Keratinocyte (primary cell): ENCODE measurements around the gene CBY2. TPM values are rescaled to one million over a fixed set of nuclear protein-coding genes. Genes with fewer than 3 reads are reported as not detected.

ENCODE experiments used
- DNase-seq: peaks from one replicate; pipeline ENCODE4 v3.0.0-alpha.2; 2011; ENCODE audit warnings: low read depth, missing footprints, low spot score
- FAIRE-seq: peaks from 2 replicates; lab custom pipeline; 2011; peaks lifted over from hg19 to GRCh38; lab: Jason Lieb, UNC
- H2AFZ ChIP-seq: 2 replicates; pipeline ENCODE4 v1.6.0; 2012; ENCODE audit warnings: low read length, control low read depth, inconsistent platforms; ENCODE audit not compliant: control insufficient read depth
- H3K27ac ChIP-seq: 2 replicates; pipeline ENCODE4 v1.5.1; 2011; ENCODE audit warnings: low read length; ENCODE audit not compliant: control insufficient read depth, insufficient read depth
- H3K27me3 ChIP-seq: 3 replicates; pipeline ENCODE4 v1.6.0; 2011; ENCODE audit warnings: low read length; ENCODE audit not compliant: control insufficient read depth, insufficient read depth; ENCODE audit errors: extremely low read depth
- H3K36me3 ChIP-seq, 2 experiments: 2 replicates in 1 of 2; 3 replicates in 1 of 2; pipeline ENCODE4 v1.5.1; 2011; ENCODE audit warnings: low read length in 2 of 2, mild to moderate bottlenecking in 1 of 2; ENCODE audit not compliant: control insufficient read depth in 2 of 2, insufficient read depth in 2 of 2; ENCODE audit errors: extremely low read depth in 1 of 2
- H3K4me1 ChIP-seq: 3 replicates; pipeline ENCODE4 v1.5.1; 2011; ENCODE audit warnings: low read length; ENCODE audit not compliant: control insufficient read depth, insufficient read depth; ENCODE audit errors: extremely low read depth
- H3K4me2 ChIP-seq: 3 replicates; pipeline ENCODE4 v1.6.0; 2011; ENCODE audit warnings: low read depth, low read length; ENCODE audit not compliant: control insufficient read depth, insufficient read depth; ENCODE audit errors: extremely low read depth
- H3K4me3 ChIP-seq, 3 experiments: fragments of 200-600 bp in 1 of 3; sonication (generic) in 1 of 3; 2 replicates in 2 of 3; 3 replicates in 1 of 3; pipeline ENCODE4 v1.5.1; 2011 to 2016; ENCODE audit warnings: low read length in 3 of 3, mild to moderate bottlenecking in 3 of 3, control low read depth in 2 of 3, inconsistent platforms in 1 of 3, low read depth in 1 of 3, mixed read lengths in 1 of 3, mixed run types in 1 of 3, moderate library complexity in 1 of 3; ENCODE audit not compliant: control insufficient read depth in 2 of 3, insufficient read depth in 2 of 3; ENCODE audit errors: extremely low read depth in 1 of 3
- H3K79me2 ChIP-seq: 2 replicates; pipeline ENCODE4 v1.6.0; 2012; ENCODE audit warnings: low read length; ENCODE audit not compliant: control insufficient read depth, insufficient read depth
- H3K9ac ChIP-seq: 3 replicates; pipeline ENCODE4 v1.6.0; 2011; ENCODE audit warnings: low read length; ENCODE audit not compliant: control insufficient read depth, insufficient read depth; ENCODE audit errors: extremely low read depth
- H3K9me1 ChIP-seq: 3 replicates; pipeline ENCODE4 v1.6.0; 2011; ENCODE audit warnings: low read length; ENCODE audit not compliant: control insufficient read depth, insufficient read depth; ENCODE audit errors: extremely low read depth
- H3K9me3 ChIP-seq: 2 replicates; pipeline ENCODE4 v1.5.1; 2012; ENCODE audit warnings: low read depth, low read length; ENCODE audit not compliant: control insufficient read depth
- H4K20me1 ChIP-seq: 3 replicates; pipeline ENCODE4 v1.6.0; 2011; ENCODE audit warnings: low read length; ENCODE audit not compliant: control insufficient read depth, insufficient read depth; ENCODE audit errors: extremely low read depth
- EZH2 ChIP-seq: IDR thresholded peaks from one replicate; pipeline ENCODE4 v1.6.1; 2012; ENCODE audit warnings: inconsistent platforms, mild to moderate bottlenecking, low read length, moderate library complexity
- dilution Hi-C: fragments of 300-500 bp; cut with MboI; formaldehyde crosslinking; loops from one replicate; pipeline ENCODE4 v1.7.0; 2020; ENCODE audit warnings: low sequenced_read_pairs; ENCODE audit not compliant: extremely low pct_ligation_motif_present
- polyA plus RNA-seq, 5 experiments: library from polyadenylated mRNA; depleted of rRNA in 3 of 5; stranded (reverse) in 3 of 5; stranded (forward) in 1 of 5; unstranded in 1 of 5; fragments of >200 nt; gene quantifications; 1 replicate in 1 of 5; 2 replicates in 3 of 5; 3 replicates in 1 of 5; pipeline versions ENCODE4 v1.2.1 to v1.2.3, GENCODE V29; 2011 to 2012; ENCODE audit warnings: missing spikeins in 2 of 5, low read depth in 1 of 5, low replicate concordance in 1 of 5
- TF ChIP-seq, protein P1 (sequence below), 3 experiments: IDR thresholded peaks in 1 of 3; conservative IDR thresholded peaks in 1 of 3; optimal IDR thresholded peaks in 1 of 3; 2 replicates in 2 of 3; 3 replicates in 1 of 3; pipeline versions ENCODE3 to v1.5.1; 2011; ENCODE audit warnings: low read length in 3 of 3, mild to moderate bottlenecking in 3 of 3, moderate library complexity in 2 of 3, control low read depth in 1 of 3, inconsistent platforms in 1 of 3; ENCODE audit not compliant: insufficient read depth in 2 of 3; ENCODE audit errors: extremely low read depth in 1 of 3

The CBY2 gene
- polyA plus RNA-seq, 1 donor (not counting 4 experiments of a cell fraction or from before 2014, with no cell fraction given), result not detected

DNA sequence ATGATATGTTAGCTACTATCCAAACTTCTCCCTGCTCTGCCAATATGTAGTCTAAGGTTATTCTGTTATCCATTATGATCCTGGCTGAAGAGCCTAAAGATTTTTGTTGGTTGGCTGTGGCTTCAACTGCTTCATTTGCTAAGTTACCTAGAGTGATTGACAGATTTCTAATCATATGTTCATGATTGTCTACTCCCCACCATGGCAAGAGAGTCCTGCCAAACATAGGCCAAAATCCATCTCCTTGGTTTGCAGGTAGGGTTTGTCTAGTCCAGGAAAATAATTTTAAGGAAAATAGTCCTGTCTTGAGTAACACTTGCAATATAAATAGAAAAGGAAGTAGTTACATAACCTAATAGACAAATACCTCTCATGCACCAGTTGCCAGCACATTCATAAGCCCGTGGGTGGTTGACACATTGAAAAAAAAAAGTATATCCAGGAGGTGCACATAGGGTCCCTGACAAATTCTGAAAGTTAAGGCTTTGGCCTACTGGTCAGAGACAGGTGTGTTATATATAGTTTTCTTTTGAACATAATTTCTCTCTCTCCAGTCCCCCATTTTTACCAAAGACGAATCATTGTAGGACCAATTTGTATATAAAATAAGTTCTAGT is 5.4 kb upstream of the CBY2 start:
- dilution Hi-C loops, result no loop called here
- H3K4me2 ChIP-seq, result no peak overlapping the region
- no peaks in the 10 kb centered on the region for H3K4me1 ChIP-seq
- no peaks in the 10 kb centered on the region for H3K9me3 ChIP-seq
- FAIRE-seq (no peak), DNase-seq (no peak)
- H3K9me1 ChIP-seq, result no peaks in the 10 kb centered on the region
- no peaks in the 10 kb centered on the region for H4K20me1 ChIP-seq
- no peak overlapping the region for H3K4me3 ChIP-seq
- H3K27ac ChIP-seq, result no peak overlapping the region
- peaks cover 15% of the 10 kb centered on the region for H3K27me3 ChIP-seq
- H3K9ac ChIP-seq, result no peak overlapping the region
- H3K79me2 ChIP-seq, result no peaks in the 10 kb centered on the region
- no peak overlapping the region for H2AFZ ChIP-seq
- TF ChIP-seq EZH2, result no peak
- TF ChIP-seq, protein P1, sequence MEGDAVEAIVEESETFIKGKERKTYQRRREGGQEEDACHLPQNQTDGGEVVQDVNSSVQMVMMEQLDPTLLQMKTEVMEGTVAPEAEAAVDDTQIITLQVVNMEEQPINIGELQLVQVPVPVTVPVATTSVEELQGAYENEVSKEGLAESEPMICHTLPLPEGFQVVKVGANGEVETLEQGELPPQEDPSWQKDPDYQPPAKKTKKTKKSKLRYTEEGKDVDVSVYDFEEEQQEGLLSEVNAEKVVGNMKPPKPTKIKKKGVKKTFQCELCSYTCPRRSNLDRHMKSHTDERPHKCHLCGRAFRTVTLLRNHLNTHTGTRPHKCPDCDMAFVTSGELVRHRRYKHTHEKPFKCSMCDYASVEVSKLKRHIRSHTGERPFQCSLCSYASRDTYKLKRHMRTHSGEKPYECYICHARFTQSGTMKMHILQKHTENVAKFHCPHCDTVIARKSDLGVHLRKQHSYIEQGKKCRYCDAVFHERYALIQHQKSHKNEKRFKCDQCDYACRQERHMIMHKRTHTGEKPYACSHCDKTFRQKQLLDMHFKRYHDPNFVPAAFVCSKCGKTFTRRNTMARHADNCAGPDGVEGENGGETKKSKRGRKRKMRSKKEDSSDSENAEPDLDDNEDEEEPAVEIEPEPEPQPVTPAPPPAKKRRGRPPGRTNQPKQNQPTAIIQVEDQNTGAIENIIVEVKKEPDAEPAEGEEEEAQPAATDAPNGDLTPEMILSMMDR (optimal IDR thresholded peaks at IDR 0.05 in 1 of 3, IDR thresholded peaks at IDR 0.05 in 1 of 3, conservative IDR thresholded peaks at IDR 0.05 in 1 of 3; ENCODE audit: extremely low read depth in 1 of 3, insufficient read depth in 2 of 3, low read length in 3 of 3), result no peak
- H3K36me3 ChIP-seq, result no peaks in the 10 kb centered on the region

GRCh38 chr13:45700971-45701900 is 884 bp upstream of the CBY2 start:
- H3K9me3 ChIP-seq, result no peaks in the 10 kb centered on the region
- FAIRE-seq (no peak), DNase-seq (no peak)
- no peak overlapping the region for H3K9ac ChIP-seq
- dilution Hi-C loops, result no loop called here
- H3K79me2 ChIP-seq, result no peaks in the 10 kb centered on the region
- peaks cover 12% of the 10 kb centered on the region for H3K27me3 ChIP-seq
- H2AFZ ChIP-seq, result no peak overlapping the region
- H3K9me1 ChIP-seq, result no peaks in the 10 kb centered on the region
- no peaks in the 10 kb centered on the region for H3K36me3 ChIP-seq
- no peaks in the 10 kb centered on the region for H4K20me1 ChIP-seq
- no peaks in the 10 kb centered on the region for H3K4me1 ChIP-seq
- no peak for TF ChIP-seq EZH2
- TF ChIP-seq, protein P1 (optimal IDR thresholded peaks at IDR 0.05 in 1 of 3, IDR thresholded peaks at IDR 0.05 in 1 of 3, conservative IDR thresholded peaks at IDR 0.05 in 1 of 3; ENCODE audit: extremely low read depth in 1 of 3, insufficient read depth in 2 of 3, low read length in 3 of 3), result no peak
- H3K27ac ChIP-seq, result no peak overlapping the region
- no peak overlapping the region for H3K4me3 ChIP-seq
- H3K4me2 ChIP-seq, result no peak overlapping the region
